Stimulated activated CD4-positive, alpha-beta T cell treated with anti-CD3 and anti-CD28 coated beads, Interleukin-2, amount 100 ng/mL, for 24 hours (primary cell): ENCODE results near the gene AKR1D1.
"Not testable (repeated sequence)": the region's sequence is repeated elsewhere in the genome, so short reads cannot be mapped to it uniquely, and the experiment has no call there.

Source experiments
- DNase-seq, 2 donors: peaks; one replicate each; pipeline ENCODE4 v3.0.0-alpha.2; 2020

AKR1D1 gene

GRCh38 chr7:138076196-138076595 lies at the start of gene AKR1D1:
TSS of gene AKR1D1 (plus strand) at chr7:138076459. CDS start at chr7:138076519, 60 bp downstream.
- no peak for DNase-seq

GRCh38 chr7:138027100-138027499 lies 49.2 kb upstream of the AKR1D1 start:
- no peak for DNase-seq

GRCh38 chr7:138029126-138029525 lies 47.1 kb upstream of the AKR1D1 start:
- DNase-seq, result no peak

- no peak for DNase-seq
These were observed 46.3 kb upstream of the AKR1D1 start for GRCh38 chr7:138029941-138030340.

- DNase-seq, result no peak
These were observed 45.4 kb upstream of the AKR1D1 start for GRCh38 chr7:138030679-138031351.

- no peak for DNase-seq
These were observed 44.1 kb upstream of the AKR1D1 start for GRCh38 chr7:138032186-138032585.

- DNase-seq, result no peak
These were observed 43.5 kb upstream of the AKR1D1 start for GRCh38 chr7:138032770-138033169.

- DNase-seq, result no peak
These were observed 43.0 kb upstream of the AKR1D1 start for GRCh38 chr7:138033241-138033640.

GRCh38 chr7:138036135-138036534 lies 40.1 kb upstream of the AKR1D1 start:
- no peak for DNase-seq

- not testable (repeated sequence) for DNase-seq
These were observed 36.2 kb upstream of the AKR1D1 start for GRCh38 chr7:138040063-138040462.

GRCh38 chr7:138044897-138045296 lies 31.4 kb upstream of the AKR1D1 start:
- no peak for DNase-seq

- DNase-seq, result no peak
These were observed 28.4 kb upstream of the AKR1D1 start for GRCh38 chr7:138047907-138048306.

GRCh38 chr7:138049505-138050116 lies 26.6 kb upstream of the AKR1D1 start:
- no peak for DNase-seq

- DNase-seq, result not testable (repeated sequence)
These were observed 24.5 kb upstream of the AKR1D1 start for GRCh38 chr7:138051712-138052247.

- no peak for DNase-seq
These were observed 23.6 kb upstream of the AKR1D1 start for GRCh38 chr7:138052696-138053095.

GRCh38 chr7:138055698-138056097 lies 20.6 kb upstream of the AKR1D1 start:
- DNase-seq, result not testable (repeated sequence)

GRCh38 chr7:138063400-138063799 lies 12.9 kb upstream of the AKR1D1 start:
- DNase-seq, result no peak

GRCh38 chr7:138064856-138065357 lies 11.4 kb upstream of the AKR1D1 start:
- no peak for DNase-seq

GRCh38 chr7:138065827-138066226 lies 10.4 kb upstream of the AKR1D1 start:
- no peak for DNase-seq

- DNase-seq, result no peak
These were observed 9.3 kb upstream of the AKR1D1 start for GRCh38 chr7:138066954-138067394.

GRCh38 chr7:138067774-138068173 lies 8.5 kb upstream of the AKR1D1 start:
- no peak for DNase-seq

GRCh38 chr7:138070908-138071307 lies 5.4 kb upstream of the AKR1D1 start:
- no peak for DNase-seq

- DNase-seq, result no peak
These were observed 3.5 kb upstream of the AKR1D1 start for GRCh38 chr7:138072726-138073125.

GRCh38 chr7:138074121-138074520 lies 2.1 kb upstream of the AKR1D1 start:
- DNase-seq, result no peak
